ENCODE data around the gene PAQR7.
A peak's percentile ranks its signal among the peaks of the same experiment; 100 is the strongest.
"Not testable (repeated sequence)": the region's sequence is repeated elsewhere in the genome, so short reads cannot be mapped to it uniquely, and the experiment has no call there.

Gene PAQR7

GRCh38 chr1:25843483-25843882, 32.0 kb downstream of the PAQR7 start:
- Histone ChIP-seq H3K36me3 (ENCODE audit: insufficient read depth, low read length) (no peaks in the 10 kb centered on the region), H4K20me1 (ENCODE audit: insufficient read depth, low read length) (no peaks in the 10 kb centered on the region), H3K9ac (ENCODE audit: low read length) (no peak overlapping the region), H3F3A (ENCODE audit: insufficient read depth, low read length) (no peaks in the 10 kb centered on the region), H3K27ac (ENCODE audit: low read depth, low read length, poor library complexity, severe bottlenecking) (no peak overlapping the region), H3K27me3 (ENCODE audit: insufficient read depth, low read length) (no peaks in the 10 kb centered on the region), H2AFZ (ENCODE audit: low read length) (no peak overlapping the region), H3K4me3 (ENCODE audit: low read depth, low read length, poor library complexity, severe bottlenecking) (no peak overlapping the region), H3K4me1 (ENCODE audit: insufficient read depth, low read length, severe bottlenecking) (peaks cover 27% of the 10 kb centered on the region), H3K4me2 (ENCODE audit: low read length) (no peak overlapping the region), H3K9me2 (ENCODE audit: low read depth, low read length) (no peaks in the 10 kb centered on the region), H3K9me3 (ENCODE audit: low read length) (no peaks in the 10 kb centered on the region), H3K79me2 (ENCODE audit: insufficient read depth, low read length) (no peaks in the 10 kb centered on the region)
- no peak for TF ChIP-seq EZH2 (IDR thresholded peaks at IDR 0.05; ENCODE audit: borderline replicate concordance, low read length)
- no peak for TF ChIP-seq CTCF (IDR thresholded peaks at IDR 0.05; ENCODE audit: low read length)

- H3K36me3 ChIP-seq (ENCODE audit: insufficient read depth, low read length), result peaks cover 23% of the 10 kb centered on the region; the same call in 1 of the 2 replicates
- not testable (repeated sequence) for H3K27ac ChIP-seq (ENCODE audit: low read depth, low read length, poor library complexity, severe bottlenecking); H2AFZ ChIP-seq (ENCODE audit: low read length); H3K79me2 ChIP-seq (ENCODE audit: insufficient read depth, low read length); H3K27me3 ChIP-seq (ENCODE audit: insufficient read depth, low read length); H3K9ac ChIP-seq (ENCODE audit: low read length); H3K9me2 ChIP-seq (ENCODE audit: low read depth, low read length); H3K4me2 ChIP-seq (ENCODE audit: low read length); H3K4me3 ChIP-seq (ENCODE audit: low read depth, low read length, poor library complexity, severe bottlenecking); H4K20me1 ChIP-seq (ENCODE audit: insufficient read depth, low read length); H3F3A ChIP-seq (ENCODE audit: insufficient read depth, low read length); H3K9me3 ChIP-seq (ENCODE audit: low read length)
- H3K4me1 ChIP-seq (ENCODE audit: insufficient read depth, low read length, severe bottlenecking), result peaks cover 17% of the 10 kb centered on the region
Measured at GRCh38 chr1:25839808-25840207, 35.7 kb downstream of the PAQR7 start.

- no peaks in the 10 kb centered on the region for H3K79me2 ChIP-seq (ENCODE audit: insufficient read depth, low read length)
- H3K27ac ChIP-seq (ENCODE audit: low read depth, low read length, poor library complexity, severe bottlenecking), result no peak overlapping the region
- no peak overlapping the region for H3K9ac ChIP-seq (ENCODE audit: low read length)
Measured at GRCh38 chr1:25837262-25837875, 38.1 kb downstream of the PAQR7 start.

More at GRCh38 chr1:25837262-25837875, 38.1 kb downstream of the PAQR7 start:
- no peaks in the 10 kb centered on the region for H3K27me3 ChIP-seq (ENCODE audit: insufficient read depth, low read length)
- H3K4me1 ChIP-seq (ENCODE audit: insufficient read depth, low read length, severe bottlenecking), result peaks cover 5% of the 10 kb centered on the region
- peak; percentile 71 for TF ChIP-seq CTCF (IDR thresholded peaks at IDR 0.05; ENCODE audit: low read length)
- no peak for TF ChIP-seq EZH2 (IDR thresholded peaks at IDR 0.05; ENCODE audit: borderline replicate concordance, low read length)
- no peak overlapping the region for H2AFZ ChIP-seq (ENCODE audit: low read length)
- H3F3A ChIP-seq (ENCODE audit: insufficient read depth, low read length), result no peaks in the 10 kb centered on the region
- H3K4me2 ChIP-seq (ENCODE audit: low read length), result no peak overlapping the region
- no peak overlapping the region for H3K4me3 ChIP-seq (ENCODE audit: low read depth, low read length, poor library complexity, severe bottlenecking)
- H3K36me3 ChIP-seq (ENCODE audit: insufficient read depth, low read length), result peaks cover 44% of the 10 kb centered on the region
- H3K9me2 ChIP-seq (ENCODE audit: low read depth, low read length), result no peaks in the 10 kb centered on the region
- H3K9me3 ChIP-seq (ENCODE audit: low read length), result no peaks in the 10 kb centered on the region
- H4K20me1 ChIP-seq (ENCODE audit: insufficient read depth, low read length), result no peaks in the 10 kb centered on the region

Measured in OCI-LY1 (cell line).